GM12891 (cell line): ENCODE measurements around the gene TENM3.

Experiments used
- PAX5 ChIP-seq: IDR thresholded peaks from 2 replicates; pipeline ENCODE4 v1.6.1; 2011; ENCODE audit warnings: low read length, moderate library complexity, mild to moderate bottlenecking; ENCODE audit not compliant: insufficient read depth, severe bottlenecking
- POLR2A ChIP-seq: IDR thresholded peaks from 2 replicates; pipeline ENCODE4 v1.6.1; 2011; ENCODE audit warnings: low read depth, low read length, control low read depth
- POLR2AphosphoS5 ChIP-seq: IDR thresholded peaks from 2 replicates; pipeline ENCODE4 v1.6.1; 2011; ENCODE audit warnings: low read depth, low read length, control low read depth
- POU2F2 ChIP-seq: IDR thresholded peaks from 2 replicates; pipeline ENCODE4 v1.6.1; 2011; ENCODE audit warnings: low read depth, mild to moderate bottlenecking, control low read depth, low read length, moderate library complexity
- SPI1 ChIP-seq: IDR thresholded peaks from 2 replicates; pipeline ENCODE4 v1.6.1; 2011; ENCODE audit warnings: low read depth, low read length, control low read depth
- TAF1 ChIP-seq: IDR thresholded peaks from 2 replicates; pipeline ENCODE4 v1.6.1; 2011; ENCODE audit warnings: low read depth, low read length, control low read depth

GRCh38 chr4:182538031-182538430 is 294.8 kb downstream of the TENM3 start:
- TF ChIP-seq POLR2A (no peak), POLR2AphosphoS5 (no peak), TAF1 (no peak), SPI1 (no peak), POU2F2 (no peak), PAX5 (no peak)
